ENCODE results near the gene MET. TPM values are rescaled to one million over a fixed set of nuclear protein-coding genes. Genes with fewer than 3 reads are reported as not detected.

MET gene
- total and polyA plus RNA-seq, 2 of the 13 experiments (the other 11 are each of a cell fraction or from before 2014, with no cell fraction given) = 21.8 to 31.5 TPM

DNA sequence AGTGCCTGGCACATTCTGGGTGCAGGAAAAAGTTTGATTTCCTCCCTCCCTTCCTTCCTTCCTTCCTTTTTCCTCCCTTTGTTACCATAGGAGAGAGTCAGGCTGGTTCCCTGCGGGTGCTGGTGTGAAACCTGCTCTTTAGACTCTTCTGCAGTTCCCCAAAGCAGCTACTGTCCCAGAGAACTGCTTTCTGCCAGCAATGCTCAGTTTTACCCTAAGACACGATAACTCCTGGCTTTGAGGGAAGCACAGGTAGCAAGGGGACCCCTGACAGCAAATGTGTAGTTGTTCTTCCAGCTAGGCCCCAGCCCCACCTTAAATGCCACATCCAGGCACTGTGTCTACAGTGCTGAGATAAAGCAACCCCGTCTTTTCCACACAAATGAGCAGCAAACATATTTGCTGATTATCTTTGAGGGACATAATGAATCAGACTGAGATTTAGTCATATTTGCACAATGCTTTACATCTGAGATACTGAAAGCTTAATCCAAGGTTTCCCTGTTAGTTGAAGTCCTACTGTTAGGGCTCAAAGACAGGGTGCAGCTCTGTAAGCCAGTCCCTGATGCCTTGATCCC lies 55.5 kb downstream of the MET start (continued):
- TF ChIP-seq KIAA2018 (CRISPR knock-in tag; IDR thresholded peaks at IDR 0.05; ENCODE audit: borderline replicate concordance) (no peak), TP53 (CRISPR knock-in tag; conservative IDR thresholded peaks at IDR 0.05) (no peak), SYNCRIP (IDR thresholded peaks at IDR 0.05; ENCODE audit: insufficient read depth, low read depth, low read length) (no peak)

GRCh38 chr7:116728413-116728812 lies 56.4 kb downstream of the MET start:
- in situ Hi-C loops (cut with HindIII; ENCODE audit: extremely low pct_ligation_motif_present, low pct_unique_long_range_greater_than_20kb) = no loop called here
- H3K27ac ChIP-seq (ENCODE audit: extremely low read length, insufficient read depth, low read length) = no peak overlapping the region
- peaks cover 2% of the 10 kb centered on the region for H3K79me2 ChIP-seq (ENCODE audit: insufficient read depth, low read length)
- H3K9ac ChIP-seq (ENCODE audit: insufficient read depth, low read depth, low read length) = no peak overlapping the region
- FAIRE-seq (no peak), ATAC-seq (no peak), DNase-seq (ENCODE audit: low spot score) (no peak)
- ChIA-PET POLR2A (interaction anchor here (1.1 to 1.2 kb wide), 2 partner anchors 9 to 44 kb away, joined by 4 read pairs; no protein-coding TSS in a partner anchor), CTCF (ENCODE audit: low intra/inter-chr PET ratio, low total read pairs) (no interaction called here)
- no peaks in the 10 kb centered on the region for H3K27me3 ChIP-seq (ENCODE audit: control insufficient read depth in 1 of 2, insufficient read depth in 2 of 2, low read length in 2 of 2)
- BruUV-seq (replicated peaks) = no TSS peak
- intact Hi-C loops (cut with micrococcal nuclease; ENCODE audit: unreplicated experiment) = no loop called here
- no peak overlapping the region for H3K4me2 ChIP-seq (ENCODE audit: low read depth, low read length)
- no peak overlapping the region for H3K4me3 ChIP-seq (replicated peaks in 1 of 3; ENCODE audit: insufficient read depth in 1 of 3, low read depth in 2 of 3, low read length in 3 of 3)
- H3K9me3 ChIP-seq (ENCODE audit: low read length) = no peaks in the 10 kb centered on the region
- H3K4me1 ChIP-seq (ENCODE audit: insufficient read depth, low read length) = peaks cover 64% of the 10 kb centered on the region
- H2AFZ ChIP-seq (ENCODE audit: low read length) = no peak overlapping the region
- no peaks in the 10 kb centered on the region for H4K20me1 ChIP-seq (ENCODE audit: insufficient read depth, low read length)
- no peaks in the 10 kb centered on the region for H3K36me3 ChIP-seq (replicated peaks in 1 of 2; ENCODE audit: control insufficient read depth in 1 of 2, insufficient read depth in 2 of 2, low read length in 2 of 2)
- WGBS (ENCODE audit: low lambda C conversion rate) = 100% methylated on average over 1 of the region's 1 CpG
- TF ChIP-seq ZFP1 (CRISPR knock-in tag; IDR thresholded peaks at IDR 0.05) (no peak), RFX3 (CRISPR knock-in tag; IDR thresholded peaks at IDR 0.05) (no peak), CENPX (CRISPR knock-in tag; IDR thresholded peaks at IDR 0.05) (no peak), HOXA5 (CRISPR knock-in tag; IDR thresholded peaks at IDR 0.05) (no peak), TOPORS (CRISPR knock-in tag; IDR thresholded peaks at IDR 0.05) (no peak), ZMYM3 (CRISPR knock-in tag; IDR thresholded peaks at IDR 0.05) (no peak), ZNF326 (CRISPR knock-in tag; IDR thresholded peaks at IDR 0.05; ENCODE audit: borderline replicate concordance) (no peak)
- TF ChIP-seq, protein P1, sequence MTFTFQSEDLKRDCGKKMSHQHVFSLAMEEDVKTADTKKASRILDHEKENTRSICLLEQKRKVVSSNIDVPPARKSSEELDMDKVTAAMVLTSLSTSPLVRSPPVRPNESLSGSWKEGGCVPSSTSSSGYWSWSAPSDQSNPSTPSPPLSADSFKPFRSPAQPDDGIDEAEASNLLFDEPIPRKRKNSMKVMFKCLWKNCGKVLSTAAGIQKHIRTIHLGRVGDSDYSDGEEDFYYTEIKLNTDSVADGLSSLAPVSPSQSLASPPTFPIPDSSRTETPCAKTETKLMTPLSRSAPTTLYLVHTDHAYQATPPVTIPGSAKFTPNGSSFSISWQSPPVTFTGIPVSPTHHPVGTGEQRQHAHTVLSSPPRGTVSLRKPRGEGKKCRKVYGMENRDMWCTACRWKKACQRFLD (CRISPR knock-in tag; IDR thresholded peaks at IDR 0.05; ENCODE audit: borderline replicate concordance) = no peak
- TF ChIP-seq, protein P2, sequence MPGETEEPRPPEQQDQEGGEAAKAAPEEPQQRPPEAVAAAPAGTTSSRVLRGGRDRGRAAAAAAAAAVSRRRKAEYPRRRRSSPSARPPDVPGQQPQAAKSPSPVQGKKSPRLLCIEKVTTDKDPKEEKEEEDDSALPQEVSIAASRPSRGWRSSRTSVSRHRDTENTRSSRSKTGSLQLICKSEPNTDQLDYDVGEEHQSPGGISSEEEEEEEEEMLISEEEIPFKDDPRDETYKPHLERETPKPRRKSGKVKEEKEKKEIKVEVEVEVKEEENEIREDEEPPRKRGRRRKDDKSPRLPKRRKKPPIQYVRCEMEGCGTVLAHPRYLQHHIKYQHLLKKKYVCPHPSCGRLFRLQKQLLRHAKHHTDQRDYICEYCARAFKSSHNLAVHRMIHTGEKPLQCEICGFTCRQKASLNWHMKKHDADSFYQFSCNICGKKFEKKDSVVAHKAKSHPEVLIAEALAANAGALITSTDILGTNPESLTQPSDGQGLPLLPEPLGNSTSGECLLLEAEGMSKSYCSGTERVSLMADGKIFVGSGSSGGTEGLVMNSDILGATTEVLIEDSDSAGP (CRISPR knock-in tag; IDR thresholded peaks at IDR 0.05; ENCODE audit: borderline replicate concordance) = no peak

Measured in HepG2 (cell line).